Body of pancreas (tissue), 4 donors: ENCODE measurements around the gene ABR. TPM values are rescaled to one million over a fixed set of nuclear protein-coding genes. Genes with fewer than 3 reads are reported as not detected.

ENCODE experiments used
- ATAC-seq: fragments of 150-250 bp; one replicate; pipeline ENCODE4 v1.9.1; 2016
- DNase-seq, 4 donors: peaks; one replicate each; pipeline ENCODE4 v3.0.0-alpha.2; 2019
- H3K27ac ChIP-seq, 4 donors: fragments of 200-600 bp; sonication (generic); 1 replicate in 3 of 4; 2 replicates in 1 of 4; pipeline versions ENCODE4 v1.5.1 to v1.6.1; 2016 to 2019; ENCODE audit warnings: mild to moderate bottlenecking in 1 of 4, mixed read lengths in 1 of 4, moderate library complexity in 1 of 4
- H3K27me3 ChIP-seq, 2 donors: fragments of 200-600 bp; sonication (generic); one replicate each; pipeline ENCODE4 v1.6.0; 2016; ENCODE audit warnings: mild to moderate bottlenecking in 1 of 2
- H3K36me3 ChIP-seq, 2 donors: fragments of 200-600 bp; sonication (generic); replicated peaks in 1 of 2; 2 replicates each; pipeline ENCODE4 v1.5.1; 2016; ENCODE audit warnings: low read depth in 2 of 2; ENCODE audit not compliant: insufficient read depth in 1 of 2
- H3K4me1 ChIP-seq: fragments of 200-600 bp; sonication (generic); one replicate; pipeline ENCODE4 v1.6.0; 2016
- H3K4me3 ChIP-seq, 2 donors: fragments of 200-600 bp; sonication (generic); 1 replicate in 1 of 2; 2 replicates in 1 of 2; pipeline ENCODE4 v1.5.1; 2016 to 2019
- H3K9me3 ChIP-seq, 3 donors: fragments of 200-600 bp; sonication (generic); 1 replicate in 2 of 3; 2 replicates in 1 of 3; pipeline ENCODE4 v1.5.1; 2016
- POLR2A ChIP-seq, 3 donors: fragments of 450-650 bp; IDR thresholded peaks; one replicate each; pipeline ENCODE4 v1.6.1; 2016; ENCODE audit warnings: antibody characterized with exemption in 3 of 3, mild to moderate bottlenecking in 2 of 3
- WGBS, 2 donors: methylation state at CpG; one replicate each; pipeline ENCODE4 v1.1.5; 2017; 5-methylcytosine and 5-hydroxymethylcytosine counted together
- intact Hi-C: fragments of 100-400 bp; cut with DNase I; formaldehyde crosslinking; loops from one replicate; pipeline ENCODE4 v1.15.1; 2023
- total RNA-seq, 2 donors: library from RNA; depleted of rRNA; stranded (reverse); fragments of >200 nt; gene quantifications; one replicate each; pipeline ENCODE4 v1.1.0, GENCODE V29; 2016
- TF ChIP-seq, protein P1 (sequence below), 7 experiments: fragments of 450-650 bp in 4 of 7; fragments of 200-600 bp in 3 of 7; sonication (generic) in 3 of 7; IDR thresholded peaks; one replicate each; pipeline ENCODE4 v1.5.1; 2016 to 2019; ENCODE audit warnings: antibody characterized with exemption in 7 of 7

ABR gene
- total RNA-seq, 2 donors from 2014 or later, result 32.4 to 46.8 TPM

DNA sequence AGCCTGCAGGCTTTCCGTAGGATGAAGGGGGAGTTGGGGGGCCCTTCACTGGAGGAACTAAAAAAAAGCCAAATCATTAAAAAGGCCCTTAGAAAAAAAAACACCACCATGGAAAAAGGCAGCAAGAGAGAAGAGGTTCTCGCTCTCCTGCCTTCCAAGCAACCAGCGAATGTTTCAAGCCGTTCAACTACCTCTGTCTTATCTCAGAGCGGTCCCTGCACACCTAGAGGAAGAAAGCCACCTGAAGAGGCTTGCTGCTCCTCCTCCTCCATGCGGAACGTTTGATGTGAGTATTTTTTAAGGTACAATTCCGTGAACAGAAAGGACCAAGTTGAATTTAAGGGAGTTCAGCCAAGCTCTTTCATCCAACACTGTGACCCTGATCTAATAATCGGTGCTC, 209.4 kb downstream of the ABR start:
- Histone ChIP-seq H3K36me3 (no peaks in the 10 kb centered on the region), H3K4me1 (peaks cover 6% of the 10 kb centered on the region), H3K27me3 (no peaks in the 10 kb centered on the region), H3K4me3 (no peak overlapping the region), H3K9me3 (no peaks in the 10 kb centered on the region), H3K27ac (no peak overlapping the region)
- DNase-seq, result no peak
- ATAC-seq, result no peak
- intact Hi-C loops, result no loop called here
- TF ChIP-seq POLR2A (IDR thresholded peaks at IDR 0.05), result no peak
- TF ChIP-seq, protein P1, sequence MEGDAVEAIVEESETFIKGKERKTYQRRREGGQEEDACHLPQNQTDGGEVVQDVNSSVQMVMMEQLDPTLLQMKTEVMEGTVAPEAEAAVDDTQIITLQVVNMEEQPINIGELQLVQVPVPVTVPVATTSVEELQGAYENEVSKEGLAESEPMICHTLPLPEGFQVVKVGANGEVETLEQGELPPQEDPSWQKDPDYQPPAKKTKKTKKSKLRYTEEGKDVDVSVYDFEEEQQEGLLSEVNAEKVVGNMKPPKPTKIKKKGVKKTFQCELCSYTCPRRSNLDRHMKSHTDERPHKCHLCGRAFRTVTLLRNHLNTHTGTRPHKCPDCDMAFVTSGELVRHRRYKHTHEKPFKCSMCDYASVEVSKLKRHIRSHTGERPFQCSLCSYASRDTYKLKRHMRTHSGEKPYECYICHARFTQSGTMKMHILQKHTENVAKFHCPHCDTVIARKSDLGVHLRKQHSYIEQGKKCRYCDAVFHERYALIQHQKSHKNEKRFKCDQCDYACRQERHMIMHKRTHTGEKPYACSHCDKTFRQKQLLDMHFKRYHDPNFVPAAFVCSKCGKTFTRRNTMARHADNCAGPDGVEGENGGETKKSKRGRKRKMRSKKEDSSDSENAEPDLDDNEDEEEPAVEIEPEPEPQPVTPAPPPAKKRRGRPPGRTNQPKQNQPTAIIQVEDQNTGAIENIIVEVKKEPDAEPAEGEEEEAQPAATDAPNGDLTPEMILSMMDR (IDR thresholded peaks at IDR 0.05), result no peak
- WGBS, 2 donors, result 61 to 80% methylated on average over 9 of the region's 9 CpGs

DNA sequence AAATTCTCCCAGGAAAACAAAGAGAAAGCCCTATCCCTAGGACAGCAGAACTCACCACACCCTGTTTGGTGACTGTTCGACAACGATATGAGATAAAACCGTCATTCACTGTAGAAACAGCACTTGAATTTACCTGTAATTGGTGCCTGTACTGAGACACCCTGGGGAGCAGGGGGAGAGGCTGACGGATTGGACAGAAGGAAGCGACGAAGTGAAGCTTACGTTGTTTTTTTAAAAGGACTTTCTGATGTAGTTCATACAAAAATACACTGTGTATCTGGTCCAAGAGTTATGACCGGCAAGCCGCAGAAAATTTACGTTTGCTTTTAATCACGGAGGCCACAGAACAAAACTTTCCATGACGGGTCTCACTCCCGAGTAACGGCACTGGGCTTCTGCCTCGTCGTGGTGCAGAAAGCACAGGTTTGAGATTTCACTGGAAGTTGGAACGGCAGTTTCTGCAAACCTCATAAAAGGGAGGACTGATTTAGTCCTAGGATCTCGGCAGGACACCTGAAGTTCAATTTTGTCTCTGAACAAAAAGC, 209.9 kb downstream of the ABR start:
- ATAC-seq (no peak), DNase-seq (no peak)
- WGBS, 2 donors, result 64 to 70% methylated on average over 18 of the region's 18 CpGs
- intact Hi-C loops, result no loop called here
- H3K36me3 ChIP-seq, result no peaks in the 10 kb centered on the region
- no peaks in the 10 kb centered on the region for H3K9me3 ChIP-seq
- peaks cover 1% of the 10 kb centered on the region for H3K4me1 ChIP-seq
- TF ChIP-seq, protein P1 (IDR thresholded peaks at IDR 0.05), result no peak
- TF ChIP-seq POLR2A (IDR thresholded peaks at IDR 0.05), result no peak
- no peak overlapping the region for H3K27ac ChIP-seq
- H3K4me3 ChIP-seq, result no peak overlapping the region
- H3K27me3 ChIP-seq, result no peaks in the 10 kb centered on the region

DNA sequence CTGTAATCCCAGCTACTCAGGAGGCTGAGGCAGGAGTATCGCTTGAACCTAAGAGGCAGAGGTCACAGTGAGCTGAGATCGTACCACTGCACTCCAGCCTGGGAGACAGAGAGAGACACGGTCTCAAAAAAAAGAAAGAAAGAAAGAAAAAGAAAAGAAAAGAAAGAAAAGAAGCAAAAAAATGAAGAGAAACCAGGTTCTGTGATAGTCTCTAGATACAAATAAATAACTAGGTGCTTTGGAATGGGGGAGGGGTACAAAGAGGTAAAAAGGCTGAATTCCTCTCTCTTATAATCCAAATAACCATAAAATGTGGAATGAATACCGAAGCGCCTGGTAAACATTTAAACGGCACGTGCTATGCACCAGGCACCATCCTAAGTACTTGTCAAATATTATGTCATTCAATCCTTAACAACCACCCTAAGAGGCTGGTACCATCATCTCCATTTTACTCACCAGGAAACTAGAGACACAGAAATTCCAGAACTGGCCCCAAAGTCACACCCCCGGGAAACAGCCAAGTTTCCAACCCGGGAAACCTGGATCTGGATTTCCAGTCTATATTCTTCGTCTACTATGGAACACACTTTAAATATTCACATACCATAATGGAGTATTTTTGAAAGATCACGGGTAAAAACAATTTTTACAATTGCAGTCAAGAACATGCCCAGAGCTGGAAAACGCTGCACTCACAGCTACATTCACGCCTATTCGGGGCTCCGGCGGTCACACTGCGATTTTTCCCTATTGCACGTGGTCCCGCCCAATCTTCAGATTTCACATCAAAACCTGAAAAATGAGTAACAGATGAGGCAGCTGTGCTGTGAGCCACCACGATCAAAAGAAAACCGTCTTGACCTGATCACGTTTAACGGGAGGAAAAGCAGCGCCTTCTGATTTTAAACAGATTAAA, 210.7 kb downstream of the ABR start:
- WGBS, 2 donors, result 80 to 90% methylated on average over 24 of the region's 24 CpGs
- no peaks in the 10 kb centered on the region for H3K36me3 ChIP-seq
- no peaks in the 10 kb centered on the region for H3K9me3 ChIP-seq
- DNase-seq (no peak), ATAC-seq (no peak)
- no peaks in the 10 kb centered on the region for H3K4me1 ChIP-seq
- TF ChIP-seq, protein P1 (IDR thresholded peaks at IDR 0.05), result no peak
- no peak for TF ChIP-seq POLR2A (IDR thresholded peaks at IDR 0.05)
- intact Hi-C loops, result no loop called here
- no peaks in the 10 kb centered on the region for H3K27me3 ChIP-seq
- H3K4me3 ChIP-seq, result no peak overlapping the region
- no peak overlapping the region for H3K27ac ChIP-seq

DNA sequence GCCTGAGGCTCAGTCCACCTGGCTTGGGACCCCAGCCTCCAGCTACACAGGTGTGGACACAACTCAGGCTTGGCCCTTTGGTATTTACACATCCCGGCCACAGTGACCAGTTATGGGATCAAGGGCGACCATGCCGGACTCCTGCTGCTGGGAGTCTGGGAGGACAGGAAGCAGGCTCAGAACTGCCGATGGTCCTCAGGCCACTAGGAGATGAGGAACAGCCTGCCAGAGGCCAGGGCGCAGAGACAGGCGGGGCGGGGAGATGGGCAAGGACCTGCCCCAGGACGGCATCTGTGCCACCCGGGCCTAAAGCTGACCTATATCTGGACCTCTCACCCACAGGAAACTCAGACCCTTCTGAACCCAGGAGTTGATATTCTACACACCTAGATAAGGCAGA, 212.7 kb downstream of the ABR start:
- Histone ChIP-seq H3K4me1 (no peaks in the 10 kb centered on the region), H3K27me3 (no peaks in the 10 kb centered on the region), H3K36me3 (no peaks in the 10 kb centered on the region), H3K9me3 (no peaks in the 10 kb centered on the region), H3K4me3 (no peak overlapping the region), H3K27ac (no peak overlapping the region)
- intact Hi-C loops, result no loop called here
- TF ChIP-seq POLR2A (IDR thresholded peaks at IDR 0.05), result no peak
- TF ChIP-seq, protein P1 (IDR thresholded peaks at IDR 0.05), result no peak
- 92 to 100% methylated on average over 5 to 9 of the region's 9 CpGs for WGBS, 2 donors
- DNase-seq (no peak), ATAC-seq (peak; percentile 12)
